ENCODE data around the gene MAPK7.

Gene MAPK7

DNA sequence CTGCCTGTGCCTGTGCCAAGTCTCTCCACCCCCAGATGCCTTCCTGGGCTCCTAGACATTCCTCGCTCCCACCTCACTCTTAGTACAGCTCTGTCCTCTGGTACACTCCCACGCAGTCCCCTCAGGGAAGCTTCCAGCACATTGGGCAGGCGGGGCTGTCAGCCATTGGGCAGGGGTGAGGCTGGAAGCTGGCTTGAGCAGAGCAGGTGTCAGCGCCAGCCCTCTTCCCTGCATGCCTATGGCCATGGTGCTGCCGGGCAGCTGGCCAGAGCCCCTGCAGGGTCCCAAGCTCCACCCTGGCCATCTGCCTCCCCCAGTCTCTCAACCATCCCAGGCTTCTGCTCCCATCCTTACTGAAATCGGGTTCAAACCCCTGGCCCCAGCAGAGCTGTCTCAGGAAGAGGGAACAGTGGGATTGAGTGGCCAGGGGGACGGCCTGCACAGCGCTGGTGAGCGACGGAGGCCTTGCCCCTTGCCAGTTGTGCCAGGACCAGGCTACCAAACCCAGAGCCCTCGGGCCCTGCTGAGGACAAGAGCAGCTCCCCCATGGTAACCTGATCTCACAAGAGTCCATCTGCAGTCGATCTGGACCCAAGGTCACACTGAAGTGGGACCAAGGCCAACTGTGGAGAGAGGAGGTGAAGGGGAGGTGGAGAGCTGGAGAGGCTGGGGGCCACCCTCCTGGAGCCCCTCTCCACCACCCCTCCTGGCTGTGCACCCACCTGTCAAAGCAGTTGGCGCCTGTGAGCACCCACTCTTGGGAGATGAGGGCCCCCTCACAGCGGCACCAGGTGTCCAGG, 13.4 kb upstream of the MAPK7 start:
- DNase-seq: no peak

DNA sequence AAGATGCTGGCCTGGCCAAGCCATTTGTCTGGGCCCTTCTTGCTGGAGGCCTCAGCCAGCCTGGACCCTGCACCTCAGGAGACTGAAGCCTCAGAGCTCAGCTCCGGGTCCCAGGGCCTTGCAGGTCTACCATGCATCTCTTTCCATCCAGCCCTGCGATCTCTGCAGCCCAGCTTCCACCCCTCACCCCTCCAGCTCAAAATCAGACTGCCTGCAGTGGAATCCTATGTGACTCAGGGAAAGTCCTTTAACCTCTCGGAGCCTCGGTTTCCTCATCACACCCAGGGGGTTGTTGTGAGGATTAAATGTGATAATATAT, 12.8 kb upstream of the MAPK7 start:
- DNase-seq: no peak

DNA sequence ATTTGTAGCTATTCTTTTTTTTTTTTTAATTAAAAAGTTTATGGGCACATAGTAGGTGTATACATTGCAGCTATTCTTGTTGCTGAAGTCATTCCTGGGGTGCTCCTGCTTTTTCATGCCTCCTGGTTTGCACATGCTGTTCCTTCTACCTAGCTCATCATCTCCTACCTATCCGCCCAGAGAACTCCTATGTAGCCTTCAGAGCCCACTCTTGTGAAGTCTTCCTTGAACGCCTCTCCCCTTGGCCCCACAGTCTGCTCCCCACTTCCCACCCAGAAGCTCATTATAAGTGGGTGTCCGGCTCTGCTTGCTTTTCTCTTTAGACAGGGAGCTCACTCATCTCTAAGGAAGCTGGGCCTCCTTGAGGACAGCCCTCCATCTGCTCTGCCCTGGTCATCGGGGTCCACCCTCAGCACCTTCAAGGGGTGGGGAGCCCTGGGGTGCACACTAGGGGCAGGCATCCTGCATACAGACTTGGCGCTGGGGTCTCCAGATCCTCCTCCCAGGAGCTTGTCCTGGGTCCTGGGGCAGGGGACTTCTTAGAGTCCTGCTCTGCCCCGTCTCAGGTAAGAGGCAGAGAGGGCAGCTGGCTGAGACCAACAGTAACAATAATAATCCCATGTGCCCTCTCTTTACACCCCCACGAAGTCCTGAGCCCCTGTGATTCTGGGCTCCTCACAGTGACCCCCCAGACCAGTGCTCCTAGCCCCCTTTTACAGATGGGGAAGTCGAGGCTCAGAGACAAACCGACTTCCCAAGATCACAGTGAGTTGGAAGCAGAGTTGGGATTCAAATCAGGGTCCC, 12.3 kb upstream of the MAPK7 start:
- no peak for DNase-seq

DNA sequence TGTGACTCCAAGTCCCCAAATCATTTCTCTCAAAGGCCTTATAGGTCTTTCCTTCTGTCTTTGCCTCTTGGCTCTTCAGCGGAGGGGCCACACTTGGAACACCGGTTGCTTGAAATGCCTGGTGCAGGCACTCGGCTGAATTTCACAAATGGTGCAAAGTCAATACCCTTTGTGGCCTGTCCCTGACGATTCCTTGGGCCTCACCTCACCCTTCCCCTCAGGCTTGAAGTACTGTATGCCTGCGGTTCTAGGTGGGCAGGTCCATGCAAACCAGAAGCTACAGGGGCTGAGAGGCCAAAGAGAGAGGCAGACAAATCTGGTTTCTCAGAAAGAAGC, 11.7 kb upstream of the MAPK7 start:
- no peak for DNase-seq

DNA sequence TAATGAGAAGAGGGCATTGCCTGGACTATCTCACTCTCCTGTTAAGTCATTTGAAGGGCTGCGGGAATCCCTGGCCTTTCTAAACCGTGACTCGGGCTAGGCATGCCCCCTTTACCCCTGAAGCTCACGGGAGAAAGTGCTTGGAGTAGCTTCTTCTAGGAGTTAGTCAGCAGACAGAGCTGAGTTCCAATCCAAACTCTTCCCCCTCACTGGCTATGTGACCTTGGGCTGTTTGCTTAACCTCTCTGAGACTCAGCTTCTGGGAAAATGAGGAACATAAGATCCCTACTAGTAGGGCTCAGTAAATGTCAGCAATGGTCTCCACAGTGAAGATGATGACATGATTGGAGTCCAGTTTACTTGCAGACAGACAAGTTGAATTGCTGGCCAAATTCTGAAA, 10.1 kb upstream of the MAPK7 start:
- DNase-seq: no peak

DNA sequence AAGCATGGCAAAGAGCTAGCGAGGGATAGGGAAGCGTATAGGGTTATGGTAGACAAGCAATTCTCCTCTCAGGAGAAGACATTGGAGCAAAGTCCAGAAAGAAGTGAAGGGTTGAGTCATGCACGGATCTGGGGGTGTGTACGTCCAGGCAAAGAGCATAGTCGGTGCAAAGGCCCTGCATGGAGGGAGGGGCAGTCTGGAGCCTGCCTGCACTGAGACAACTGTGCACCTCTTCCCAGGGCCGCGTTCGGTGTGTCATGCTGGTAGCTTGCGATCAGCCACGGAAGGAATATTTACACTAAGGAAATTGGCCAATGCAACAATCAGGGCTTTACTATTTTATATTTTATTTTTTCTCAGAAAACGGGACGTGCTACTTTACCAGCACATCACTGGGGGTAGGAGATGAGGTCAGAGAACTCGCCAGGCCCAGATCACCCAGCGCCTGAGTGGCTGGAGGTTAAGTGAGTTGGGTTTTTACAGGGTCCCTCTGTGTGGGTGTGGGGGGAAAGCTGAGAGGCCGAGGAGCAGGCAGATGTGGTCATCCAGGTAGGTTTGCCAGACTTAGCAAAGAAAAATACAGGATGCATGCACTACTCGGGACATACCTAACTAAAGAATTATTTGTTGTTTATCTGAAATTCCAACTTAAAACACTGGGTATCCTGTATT, 9.1 kb upstream of the MAPK7 start:
- DNase-seq: no peak

DNA sequence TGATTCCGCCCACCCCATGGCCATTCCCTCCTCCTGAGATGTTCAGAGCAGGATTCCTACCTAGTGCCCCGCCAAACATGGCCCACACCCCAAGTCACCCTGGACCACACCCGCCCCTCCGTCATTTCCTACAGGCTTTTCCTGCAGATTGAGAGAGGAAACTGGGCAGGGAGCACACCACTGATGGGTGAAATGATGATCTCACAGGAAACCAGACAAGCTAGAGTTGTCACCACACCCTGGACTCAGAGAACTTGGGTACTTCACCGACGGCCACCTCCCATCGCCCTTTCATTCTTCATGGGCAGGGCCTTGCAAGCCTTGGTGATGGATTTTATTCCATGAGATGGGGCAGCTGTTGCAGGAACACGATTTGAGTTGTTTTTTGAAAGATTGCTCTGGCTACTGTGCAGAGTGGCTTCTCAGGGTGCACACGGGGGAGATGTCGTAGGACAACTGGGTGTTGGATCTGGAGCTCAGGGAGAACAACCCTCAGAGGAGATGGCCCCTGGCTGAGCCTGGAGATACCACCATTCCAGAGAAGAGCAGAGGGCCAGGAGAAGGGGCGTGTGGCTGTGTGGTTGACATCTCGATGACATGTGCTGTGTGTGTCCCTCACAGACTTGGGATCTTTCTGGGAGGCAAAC, 8.3 kb upstream of the MAPK7 start:
- DNase-seq: no peak

DNA sequence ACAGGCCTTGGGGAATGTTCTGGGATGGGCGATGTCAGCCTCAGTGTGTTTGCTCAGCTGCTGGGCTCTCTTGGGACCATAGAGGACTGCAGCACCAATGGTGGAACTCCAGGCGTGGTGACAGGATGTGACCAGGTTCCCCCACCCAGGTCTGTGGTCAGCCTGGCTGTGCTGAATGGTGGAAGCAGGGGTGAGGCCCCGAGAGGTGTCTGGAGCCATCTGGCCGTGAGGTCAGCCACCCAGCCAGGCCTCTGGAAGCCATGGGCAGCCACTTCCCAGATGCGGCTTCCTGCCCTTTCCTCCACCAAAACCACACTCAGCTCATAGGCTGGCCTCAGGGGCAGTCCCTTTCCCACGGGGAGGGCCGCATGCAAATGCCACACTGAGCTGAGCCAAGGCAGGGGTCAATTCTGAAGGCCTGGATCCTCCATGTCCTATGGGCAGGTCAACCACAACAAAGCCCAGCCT, 7.8 kb upstream of the MAPK7 start:
- no peak for DNase-seq

DNA sequence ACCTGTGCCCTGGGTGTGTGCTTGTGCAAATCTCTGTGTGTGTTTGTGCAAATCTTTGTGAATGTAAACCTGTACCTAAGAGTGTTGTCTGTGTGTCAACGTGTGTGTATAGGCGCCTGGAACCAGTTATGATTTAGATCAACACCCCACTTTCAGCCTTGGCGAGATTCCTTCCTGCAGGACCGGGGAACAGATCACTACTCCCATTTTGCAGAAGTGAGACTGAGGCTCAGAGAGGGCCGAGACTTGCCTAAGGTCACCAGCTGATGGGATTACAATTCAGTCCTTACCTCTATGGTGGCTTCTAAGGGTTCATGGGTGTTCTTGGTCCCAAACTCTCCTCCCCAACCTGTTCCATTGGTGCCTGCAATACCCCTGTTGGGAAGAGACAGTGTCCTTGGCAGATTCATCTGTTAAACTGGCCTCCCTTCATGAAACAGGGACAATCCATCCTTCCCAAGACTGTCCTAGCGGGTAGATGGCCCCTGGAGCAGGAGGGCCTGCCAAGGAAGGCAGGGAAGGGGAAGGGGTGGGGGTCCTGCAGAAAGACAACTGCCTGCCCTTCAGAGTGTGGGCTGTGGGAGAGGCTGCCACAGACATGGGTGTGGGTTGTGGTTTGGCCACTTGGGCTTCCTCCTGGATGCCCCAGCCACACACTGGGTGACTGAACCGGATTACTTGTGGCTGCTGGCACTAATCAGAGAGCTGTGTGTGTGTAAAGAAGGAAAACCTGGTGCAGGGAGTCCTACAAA, 6.9 kb upstream of the MAPK7 start:
- DNase-seq: no peak

DNA sequence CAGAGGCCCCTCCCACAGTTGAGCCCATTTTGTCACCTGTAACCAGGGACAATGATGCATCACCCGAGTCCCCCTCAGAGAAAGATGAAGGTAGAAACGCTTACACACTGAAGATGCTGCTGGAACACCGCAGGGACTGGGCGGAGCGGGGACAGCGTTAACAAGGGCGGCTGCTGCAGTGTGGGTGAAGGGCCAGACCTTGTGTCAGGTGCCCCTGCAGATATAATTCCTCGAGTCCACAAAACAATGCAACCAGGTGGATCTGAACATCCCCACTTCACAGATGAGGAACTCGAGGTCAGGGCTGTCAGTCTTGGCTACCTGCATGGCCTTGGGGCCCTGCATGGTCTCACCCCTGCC, 6.3 kb upstream of the MAPK7 start:
- DNase-seq: no peak

DNA sequence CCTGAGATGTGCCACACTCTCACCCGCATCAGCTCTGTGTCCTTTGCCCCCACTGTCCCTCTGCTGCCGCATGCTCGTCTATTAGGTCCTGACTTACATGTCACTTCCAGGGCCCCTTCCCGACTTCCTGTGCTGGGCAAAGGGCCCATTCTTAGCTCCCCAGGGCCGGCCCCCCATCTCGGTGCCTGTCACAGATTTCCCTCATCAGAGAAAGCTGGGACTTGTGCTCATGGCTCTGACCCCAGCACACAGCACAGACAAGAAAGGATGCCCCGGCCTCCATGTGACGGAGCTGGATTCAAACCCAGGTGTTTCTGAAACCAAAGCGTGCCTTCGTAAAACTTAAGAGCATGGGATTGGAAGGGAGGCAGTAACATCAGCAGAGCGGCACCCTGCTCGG, 5.9 kb upstream of the MAPK7 start:
- DNase-seq: no peak

DNA sequence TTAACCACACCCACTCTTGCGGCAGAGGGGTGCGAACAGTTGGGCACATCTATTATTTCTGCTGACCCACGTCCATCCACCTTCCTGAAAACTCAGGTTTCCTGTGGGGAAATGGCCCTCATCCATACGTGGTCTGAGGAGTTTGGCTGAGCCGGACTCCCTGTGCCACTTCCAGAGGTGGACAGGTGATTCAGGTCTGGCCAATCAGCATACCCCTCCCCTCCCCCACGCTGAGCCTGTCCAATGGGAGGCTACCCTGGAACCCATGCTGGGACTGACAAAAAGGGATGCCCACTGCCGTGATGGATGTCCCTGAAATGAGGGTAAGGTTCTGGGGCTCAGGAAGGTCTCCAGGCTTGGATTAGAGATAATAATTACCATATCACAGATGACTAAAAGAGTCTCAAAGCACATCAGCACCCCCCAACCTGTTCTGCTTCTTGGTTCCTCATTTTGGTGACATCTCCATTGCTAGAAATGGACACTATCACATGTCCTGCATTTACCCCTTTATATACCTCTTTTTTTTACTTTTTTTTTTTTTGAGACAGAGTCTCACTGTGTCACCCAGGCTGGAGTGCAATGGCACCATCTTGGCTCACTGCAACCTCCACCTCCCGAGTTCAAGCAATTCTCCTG, 5.3 kb upstream of the MAPK7 start:
- DNase-seq: no peak

DNA sequence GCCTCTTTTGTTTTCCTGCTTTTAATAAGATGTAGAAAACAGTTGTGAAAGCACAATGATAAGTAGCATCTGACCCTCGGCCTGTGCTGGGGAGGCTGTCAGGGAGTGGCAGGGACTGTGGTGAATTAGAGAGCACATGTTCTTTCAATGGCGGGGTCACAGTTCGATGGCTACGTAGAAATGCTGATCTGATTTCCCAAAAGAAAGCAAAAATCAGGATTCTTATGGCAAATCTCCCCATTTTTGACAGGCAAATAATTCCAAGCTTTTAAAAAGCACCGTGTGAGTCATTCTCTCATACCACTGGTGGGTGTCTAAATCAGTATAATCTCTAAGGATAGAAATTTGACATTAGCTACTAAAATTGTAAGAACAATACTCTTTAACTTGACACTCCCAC, 4.2 kb upstream of the MAPK7 start:
- no peak for DNase-seq

DNA sequence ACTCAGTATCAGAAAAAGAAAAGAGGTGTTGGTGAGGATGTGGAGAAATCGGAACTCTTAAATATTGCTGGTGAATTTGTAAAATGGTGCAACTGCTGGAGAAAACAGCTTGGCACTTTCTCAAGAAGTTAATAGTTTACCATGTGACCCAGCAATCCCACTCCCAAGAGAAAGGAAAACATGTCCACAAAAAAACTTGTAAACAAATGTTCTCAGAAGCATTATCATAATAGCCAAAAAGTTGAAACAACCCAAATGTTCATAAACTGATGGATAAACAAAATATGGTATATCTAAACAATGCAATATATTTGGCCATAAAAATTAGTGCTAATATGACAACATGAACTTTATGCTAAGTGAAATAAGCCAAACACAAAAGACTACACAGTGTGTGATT, 2.6 kb upstream of the MAPK7 start:
- DNase-seq: no peak

DNA sequence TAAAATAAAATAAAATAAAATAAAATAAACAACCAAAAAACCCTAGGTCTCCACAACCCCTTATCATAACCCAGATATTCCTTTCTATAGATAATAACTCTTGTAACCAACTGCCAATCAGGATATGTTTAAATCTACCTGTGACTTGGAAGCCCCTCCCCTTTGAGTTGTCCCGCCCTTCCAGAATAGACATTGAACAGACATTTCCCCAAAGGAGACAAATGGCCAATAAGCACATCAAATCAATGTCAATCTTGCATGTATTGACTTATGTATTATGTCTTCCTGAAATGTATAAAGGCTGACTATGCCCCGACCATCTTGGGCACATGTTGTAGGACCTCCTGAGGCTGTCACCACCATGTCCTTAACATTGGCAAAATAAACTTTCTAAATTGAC, 1.5 kb upstream of the MAPK7 start:
- no peak for DNase-seq

DNA sequence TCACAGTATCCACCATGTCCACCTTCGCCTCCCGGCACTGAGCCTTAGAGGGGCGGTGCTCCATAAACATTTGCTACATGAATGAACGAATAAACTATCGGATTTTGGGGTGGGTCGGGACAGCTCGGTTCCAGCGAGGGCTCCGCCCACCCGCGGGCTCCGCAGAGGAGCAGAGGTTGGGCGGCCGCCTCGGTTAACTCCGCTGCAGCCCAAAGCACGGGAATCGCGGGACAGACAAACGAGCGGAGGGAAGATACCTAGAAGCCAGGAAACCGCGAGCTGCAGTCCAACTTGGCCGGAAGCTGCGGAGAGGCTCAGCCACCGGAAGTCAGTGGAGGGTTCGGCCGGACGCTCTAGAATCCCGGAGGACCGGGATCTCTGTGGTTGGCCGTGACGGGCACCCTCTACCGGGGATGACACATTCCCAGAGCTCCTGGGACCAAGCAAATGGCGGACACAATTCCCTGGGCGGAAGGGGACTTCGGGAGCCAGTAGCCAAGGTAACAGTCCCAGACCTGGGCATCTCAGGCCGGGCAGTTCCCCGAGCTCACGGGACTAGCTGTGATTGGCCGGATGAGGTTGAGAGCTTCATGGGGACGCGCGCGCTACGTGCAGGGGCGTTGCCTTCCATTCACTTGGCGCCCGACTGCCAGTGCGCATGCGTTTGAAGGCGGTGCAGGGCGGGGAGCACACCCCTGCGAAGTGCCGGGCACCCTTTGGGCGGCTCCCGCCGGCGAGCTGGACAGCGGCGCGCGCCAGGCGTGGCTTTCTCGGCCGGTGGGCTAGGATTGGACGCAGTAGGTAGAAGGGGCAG, 489 bp upstream of the MAPK7 start:
- peak; percentile 92 for DNase-seq

DNA sequence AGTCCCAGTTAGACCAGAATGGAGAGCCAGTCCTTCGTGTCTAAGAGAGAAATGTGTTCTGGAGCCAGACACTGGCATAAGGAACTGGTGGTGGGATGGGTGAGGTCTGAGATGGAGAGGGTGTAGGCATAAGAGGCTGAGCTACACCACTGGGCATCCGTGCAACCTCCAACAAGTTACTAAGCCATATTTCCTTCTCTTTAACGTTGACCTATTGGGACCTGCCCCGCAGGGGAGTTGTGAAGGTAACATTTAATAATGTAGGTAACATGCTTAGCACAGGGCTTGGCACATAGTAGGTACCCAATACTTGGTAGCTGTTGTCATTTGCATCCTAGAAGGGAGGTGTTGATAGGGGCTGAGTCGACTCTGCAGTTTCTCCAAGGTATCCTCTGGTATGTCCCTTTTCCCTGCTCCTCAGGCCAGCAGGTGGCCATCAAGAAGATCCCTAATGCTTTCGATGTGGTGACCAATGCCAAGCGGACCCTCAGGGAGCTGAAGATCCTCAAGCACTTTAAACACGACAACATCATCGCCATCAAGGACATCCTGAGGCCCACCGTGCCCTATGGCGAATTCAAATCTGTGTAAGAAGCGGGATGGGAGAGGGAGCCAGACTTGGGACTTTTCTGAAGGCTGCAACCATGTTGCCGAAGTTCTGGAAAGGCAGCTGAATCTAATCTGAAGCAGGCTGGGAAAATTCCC, 1.2 kb downstream of the MAPK7 start:
- DNase-seq: no peak

DNA sequence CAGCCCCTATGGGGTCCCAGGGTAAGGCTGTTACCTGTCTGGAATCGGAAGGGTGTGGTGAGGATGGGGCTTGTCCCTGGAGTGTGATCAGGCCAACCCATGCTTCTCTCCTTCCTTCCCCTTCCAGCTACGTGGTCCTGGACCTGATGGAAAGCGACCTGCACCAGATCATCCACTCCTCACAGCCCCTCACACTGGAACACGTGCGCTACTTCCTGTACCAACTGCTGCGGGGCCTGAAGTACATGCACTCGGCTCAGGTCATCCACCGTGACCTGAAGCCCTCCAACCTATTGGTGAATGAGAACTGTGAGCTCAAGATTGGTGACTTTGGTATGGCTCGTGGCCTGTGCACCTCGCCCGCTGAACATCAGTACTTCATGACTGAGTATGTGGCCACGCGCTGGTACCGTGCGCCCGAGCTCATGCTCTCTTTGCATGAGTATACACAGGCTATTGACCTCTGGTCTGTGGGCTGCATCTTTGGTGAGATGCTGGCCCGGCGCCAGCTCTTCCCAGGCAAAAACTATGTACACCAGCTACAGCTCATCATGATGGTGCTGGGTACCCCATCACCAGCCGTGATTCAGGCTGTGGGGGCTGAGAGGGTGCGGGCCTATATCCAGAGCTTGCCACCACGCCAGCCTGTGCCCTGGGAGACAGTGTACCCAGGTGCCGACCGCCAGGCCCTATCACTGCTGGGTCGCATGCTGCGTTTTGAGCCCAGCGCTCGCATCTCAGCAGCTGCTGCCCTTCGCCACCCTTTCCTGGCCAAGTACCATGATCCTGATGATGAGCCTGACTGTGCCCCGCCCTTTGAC, 2.4 kb downstream of the MAPK7 start:
- no peak for DNase-seq

DNA sequence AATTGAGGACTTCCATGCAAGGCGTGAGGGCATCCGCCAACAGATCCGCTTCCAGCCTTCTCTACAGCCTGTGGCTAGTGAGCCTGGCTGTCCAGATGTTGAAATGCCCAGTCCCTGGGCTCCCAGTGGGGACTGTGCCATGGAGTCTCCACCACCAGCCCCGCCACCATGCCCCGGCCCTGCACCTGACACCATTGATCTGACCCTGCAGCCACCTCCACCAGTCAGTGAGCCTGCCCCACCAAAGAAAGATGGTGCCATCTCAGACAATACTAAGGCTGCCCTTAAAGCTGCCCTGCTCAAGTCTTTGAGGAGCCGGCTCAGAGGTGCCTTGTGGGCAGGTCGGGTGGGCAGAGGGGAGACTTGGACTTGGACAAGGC, 3.1 kb downstream of the MAPK7 start:
- no peak for DNase-seq
